Caco-2 (cell line): ENCODE results near the gene C4orf46. TPM values are rescaled to one million over a fixed set of nuclear protein-coding genes. Genes with fewer than 3 reads are reported as not detected.

ENCODE experiments used
- BruUV-seq: library from RNA; stranded (reverse); fragments of 400-500 nt; replicated peaks from 2 replicates; lab custom pipeline; 2021; lab: Mats Ljungman, UMichigan
- CTCF ChIA-PET: fragments of 300-600 bp; sonication (Branson Sonifier 250); formaldehyde crosslinking; loops from one replicate; lab custom pipeline; 2022; ENCODE audit warnings: antibody characterized with exemption; lab: Charles Lee
- POLR2A ChIA-PET: fragments of 300-600 bp; sonication (Branson Sonifier 250); formaldehyde crosslinking; loops from one replicate; lab custom pipeline; 2022; ENCODE audit warnings: antibody characterized with exemption; lab: Charles Lee
- DNase-seq, 2 experiments: peaks; one replicate each; pipeline versions ENCODE4 v3.0.0 to v3.0.0-alpha.2; 2020 to 2022
- H3K27me3 ChIP-seq: replicated peaks from 2 replicates; pipeline ENCODE4 v1.6.0; 2011; ENCODE audit warnings: low read length; ENCODE audit not compliant: control insufficient read depth, insufficient read depth
- H3K36me3 ChIP-seq: 2 replicates; pipeline ENCODE4 v1.5.1; 2011; ENCODE audit warnings: low read length; ENCODE audit not compliant: control insufficient read depth, insufficient read depth
- H3K4me1 ChIP-seq: fragments of 250-450 bp; sonication (Bioruptor Pico); 2 replicates; pipeline ENCODE4 v1.5.1; 2020; ENCODE audit warnings: mild to moderate bottlenecking
- H3K4me3 ChIP-seq: 2 replicates; pipeline ENCODE4 v1.5.1; 2011; ENCODE audit warnings: low read depth, mild to moderate bottlenecking, control low read depth, low read length
- H3K9me3 ChIP-seq: fragments of 250-450 bp; sonication (Bioruptor Pico); 2 replicates; pipeline ENCODE4 v1.5.1; 2020; ENCODE audit warnings: mild to moderate bottlenecking, moderate library complexity
- H3K27ac Mint-ChIP-seq: one replicate; pipeline ENCODE4 v1.8.0; 2022; ENCODE audit warnings: mixed read lengths; ENCODE audit not compliant: unreplicated experiment
- H3K27me3 Mint-ChIP-seq: one replicate; pipeline ENCODE4 v1.8.0; 2022; ENCODE audit warnings: mixed read lengths; ENCODE audit not compliant: insufficient read depth, unreplicated experiment
- H3K36me3 Mint-ChIP-seq: one replicate; pipeline ENCODE4 v1.8.0; 2022; ENCODE audit warnings: mild to moderate bottlenecking, mixed read lengths; ENCODE audit not compliant: insufficient read depth, unreplicated experiment
- H3K4me1 Mint-ChIP-seq: one replicate; pipeline ENCODE4 v1.8.0; 2022; ENCODE audit warnings: low read depth, mixed read lengths; ENCODE audit not compliant: unreplicated experiment
- H3K4me3 Mint-ChIP-seq: one replicate; pipeline ENCODE4 v1.8.0; 2022; ENCODE audit warnings: mild to moderate bottlenecking, moderate library complexity, mixed read lengths; ENCODE audit not compliant: unreplicated experiment
- H3K9me3 Mint-ChIP-seq: one replicate; pipeline ENCODE4 v1.8.0; 2022; ENCODE audit warnings: mixed read lengths; ENCODE audit not compliant: unreplicated experiment
- intact Hi-C: fragments of 100-400 bp; cut with micrococcal nuclease; formaldehyde crosslinking; loops from one replicate; pipeline ENCODE4 v1.10.0; 2022; ENCODE audit not compliant: unreplicated experiment
- total RNA-seq: library from RNA; stranded (reverse); gene quantifications from 2 replicates; pipeline ENCODE4 v1.2.3, GENCODE V29; 2022
- TF ChIP-seq, protein P1 (sequence below), 2 experiments: fragments of 200-600 bp in 1 of 2; IDR thresholded peaks; 1 replicate in 1 of 2; 2 replicates in 1 of 2; pipeline versions ENCODE4 v1.5.1 to v1.8.0; 2011 to 2022; ENCODE audit warnings: antibody characterized with exemption in 1 of 2, control low read depth in 1 of 2, inconsistent platforms in 1 of 2, low read depth in 1 of 2, low read length in 1 of 2, mild to moderate bottlenecking in 1 of 2, moderate library complexity in 1 of 2; ENCODE audit not compliant: insufficient read depth in 1 of 2, severe bottlenecking in 1 of 2, unreplicated experiment in 1 of 2

The C4orf46 gene
- total RNA-seq, 1 experiment from 2014 or later = 17.4 TPM

- no peaks in the 10 kb centered on the region for H3K27me3 Mint-ChIP-seq
- H3K4me3 Mint-ChIP-seq = no peak overlapping the region
- Histone ChIP-seq H3K4me1 (no peaks in the 10 kb centered on the region), H3K27me3 (no peaks in the 10 kb centered on the region), H3K9me3 (no peaks in the 10 kb centered on the region), H3K4me3 (no peak overlapping the region), H3K36me3 (no peaks in the 10 kb centered on the region)
- H3K36me3 Mint-ChIP-seq = no peaks in the 10 kb centered on the region
- H3K27ac Mint-ChIP-seq = no peak overlapping the region
- no peaks in the 10 kb centered on the region for H3K4me1 Mint-ChIP-seq
- no peaks in the 10 kb centered on the region for H3K9me3 Mint-ChIP-seq
- intact Hi-C loops = loop anchor here (1.0 to 10.0 kb wide), 5 partner anchors 128 to 430 kb away; no protein-coding TSS in a partner anchor
- no TSS peak for BruUV-seq
- POLR2A ChIA-PET = no interaction called here
- TF ChIP-seq, protein P1, sequence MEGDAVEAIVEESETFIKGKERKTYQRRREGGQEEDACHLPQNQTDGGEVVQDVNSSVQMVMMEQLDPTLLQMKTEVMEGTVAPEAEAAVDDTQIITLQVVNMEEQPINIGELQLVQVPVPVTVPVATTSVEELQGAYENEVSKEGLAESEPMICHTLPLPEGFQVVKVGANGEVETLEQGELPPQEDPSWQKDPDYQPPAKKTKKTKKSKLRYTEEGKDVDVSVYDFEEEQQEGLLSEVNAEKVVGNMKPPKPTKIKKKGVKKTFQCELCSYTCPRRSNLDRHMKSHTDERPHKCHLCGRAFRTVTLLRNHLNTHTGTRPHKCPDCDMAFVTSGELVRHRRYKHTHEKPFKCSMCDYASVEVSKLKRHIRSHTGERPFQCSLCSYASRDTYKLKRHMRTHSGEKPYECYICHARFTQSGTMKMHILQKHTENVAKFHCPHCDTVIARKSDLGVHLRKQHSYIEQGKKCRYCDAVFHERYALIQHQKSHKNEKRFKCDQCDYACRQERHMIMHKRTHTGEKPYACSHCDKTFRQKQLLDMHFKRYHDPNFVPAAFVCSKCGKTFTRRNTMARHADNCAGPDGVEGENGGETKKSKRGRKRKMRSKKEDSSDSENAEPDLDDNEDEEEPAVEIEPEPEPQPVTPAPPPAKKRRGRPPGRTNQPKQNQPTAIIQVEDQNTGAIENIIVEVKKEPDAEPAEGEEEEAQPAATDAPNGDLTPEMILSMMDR (IDR thresholded peaks at IDR 0.05; ENCODE audit: insufficient read depth in 1 of 2, low read depth in 1 of 2, low read length in 1 of 2, severe bottlenecking in 1 of 2, unreplicated experiment in 1 of 2) = peak; percentile 52 to 69
- DNase-seq = peak in 1 of 2 experiments; percentile 44
- CTCF ChIA-PET = no interaction called here
Observed at GRCh38 chr4:158624889-158625478, 46.7 kb downstream of the C4orf46 start.

- TF ChIP-seq, protein P1 (IDR thresholded peaks at IDR 0.05; ENCODE audit: insufficient read depth in 1 of 2, low read depth in 1 of 2, low read length in 1 of 2, severe bottlenecking in 1 of 2, unreplicated experiment in 1 of 2) = no peak
- intact Hi-C loops = loop anchor here (10.0 kb wide), 1 partner anchor 427 kb away; no protein-coding TSS in a partner anchor
- Histone ChIP-seq H3K4me1 (no peaks in the 10 kb centered on the region), H3K9me3 (no peaks in the 10 kb centered on the region), H3K36me3 (no peaks in the 10 kb centered on the region), H3K27me3 (no peaks in the 10 kb centered on the region), H3K4me3 (no peak overlapping the region)
- POLR2A ChIA-PET = no interaction called here
- CTCF ChIA-PET = no interaction called here
- H3K4me1 Mint-ChIP-seq = no peaks in the 10 kb centered on the region
- H3K27ac Mint-ChIP-seq = no peak overlapping the region
- no TSS peak for BruUV-seq
- H3K9me3 Mint-ChIP-seq = no peaks in the 10 kb centered on the region
- no peaks in the 10 kb centered on the region for H3K27me3 Mint-ChIP-seq
- DNase-seq = no peak
- H3K4me3 Mint-ChIP-seq = no peak overlapping the region
- no peaks in the 10 kb centered on the region for H3K36me3 Mint-ChIP-seq
Observed at GRCh38 chr4:158622251-158622650, 49.4 kb downstream of the C4orf46 start.

- Mint-ChIP-seq H3K36me3 (no peaks in the 10 kb centered on the region), H3K27me3 (no peaks in the 10 kb centered on the region), H3K9me3 (no peaks in the 10 kb centered on the region), H3K4me1 (no peaks in the 10 kb centered on the region), H3K4me3 (no peak overlapping the region), H3K27ac (no peak overlapping the region)
- H3K9me3 ChIP-seq = no peaks in the 10 kb centered on the region
- no peak overlapping the region for H3K4me3 ChIP-seq
- no peak for DNase-seq
- intact Hi-C loops = loop anchor here (10.0 kb wide), 1 partner anchor 427 kb away; no protein-coding TSS in a partner anchor
- no peaks in the 10 kb centered on the region for H3K36me3 ChIP-seq
- no peaks in the 10 kb centered on the region for H3K27me3 ChIP-seq
- TF ChIP-seq, protein P1 (IDR thresholded peaks at IDR 0.05; ENCODE audit: insufficient read depth in 1 of 2, low read depth in 1 of 2, low read length in 1 of 2, severe bottlenecking in 1 of 2, unreplicated experiment in 1 of 2) = no peak
- ChIA-PET CTCF (no interaction called here), POLR2A (no interaction called here)
- H3K4me1 ChIP-seq = no peaks in the 10 kb centered on the region
- BruUV-seq = no TSS peak
Observed at GRCh38 chr4:158621729-158622128, 50.0 kb downstream of the C4orf46 start.
